Activated CD8-positive, alpha-beta memory T cell treated with anti-CD3 and anti-CD28 coated beads, Interleukin-2, amount 50 U/mL, for 4 hours (primary cell): ENCODE measurements around the gene RHBDL1.
"Not testable (repeated sequence)": the region's sequence is repeated elsewhere in the genome, so short reads cannot be mapped to it uniquely, and the experiment has no call there.

Source experiments
- DNase-seq: peaks from one replicate; pipeline ENCODE4 v3.0.0-alpha.2; 2020

Gene RHBDL1

GRCh38 chr16:689175-689897 is 13.9 kb downstream of the RHBDL1 start:
- no peak for DNase-seq

- not testable (repeated sequence) for DNase-seq
These were observed 15.8 kb downstream of the RHBDL1 start for GRCh38 chr16:691242-691641.

- DNase-seq = no peak
These were observed 17.1 kb downstream of the RHBDL1 start for GRCh38 chr16:692356-693108.

GRCh38 chr16:693364-693763 is 17.9 kb downstream of the RHBDL1 start:
- DNase-seq = no peak

GRCh38 chr16:693766-694165 is 18.3 kb downstream of the RHBDL1 start:
- DNase-seq = peak; percentile 64

- no peak for DNase-seq
These were observed 18.9 kb downstream of the RHBDL1 start for GRCh38 chr16:694187-694862.

- no peak for DNase-seq
These were observed 19.4 kb downstream of the RHBDL1 start for GRCh38 chr16:694863-695354.

- DNase-seq = peak; percentile 70
These were observed 20.1 kb downstream of the RHBDL1 start for GRCh38 chr16:695355-696089.

- no peak for DNase-seq
These were observed 23.6 kb downstream of the RHBDL1 start for GRCh38 chr16:698911-699671.

GRCh38 chr16:700684-701584 is 25.5 kb downstream of the RHBDL1 start:
- DNase-seq = peak; percentile 60

GRCh38 chr16:702341-702740 is 26.9 kb downstream of the RHBDL1 start:
- no peak for DNase-seq

GRCh38 chr16:703406-703805 is 27.9 kb downstream of the RHBDL1 start:
- no peak for DNase-seq

- no peak for DNase-seq
These were observed 28.6 kb downstream of the RHBDL1 start for GRCh38 chr16:704047-704446.

GRCh38 chr16:704552-705380 is 29.3 kb downstream of the RHBDL1 start:
- no peak for DNase-seq

GRCh38 chr16:705431-706188 is 30.1 kb downstream of the RHBDL1 start, which contains the start of gene FBXL16:
Gene FBXL16 (minus strand): TSS chr16:705801. CDS start chr16:697405, 8,396 bp downstream.
- DNase-seq = no peak

- DNase-seq = no peak
These were observed 31.0 kb downstream of the RHBDL1 start for GRCh38 chr16:706189-707061.

GRCh38 chr16:707062-707538 is 31.6 kb downstream of the RHBDL1 start:
- no peak for DNase-seq

- DNase-seq = no peak
These were observed 32.5 kb downstream of the RHBDL1 start for GRCh38 chr16:708019-708418.
